Right lobe of liver (tissue), 6 donors: ENCODE data around the gene LRRC8E. TPM values are rescaled to one million over a fixed set of nuclear protein-coding genes. Genes with fewer than 3 reads are reported as not detected.

ENCODE experiments used
- ATAC-seq, 4 donors: fragments of 200-7000 bp; cut with Tn5 transposase; one replicate each; pipeline ENCODE4 v1.9.1; 2020; ENCODE audit warnings: mild to moderate bottlenecking in 4 of 4, moderate library complexity in 4 of 4
- DNase-seq, 3 donors: peaks; one replicate each; pipeline ENCODE4 v3.0.0-alpha.2; 2020
- H3K27ac ChIP-seq, 3 donors: fragments of 200-600 bp; one replicate each; pipeline ENCODE4 v1.8.0; 2022
- H3K27me3 ChIP-seq, 2 donors: fragments of 200-600 bp; one replicate each; pipeline ENCODE4 v1.8.0; 2022
- H3K36me3 ChIP-seq, 4 donors: fragments of 200-600 bp; sonication (generic) in 1 of 4; one replicate each; pipeline versions ENCODE4 v1.5.1 to v1.8.0; 2017 to 2022; ENCODE audit warnings: control low read depth in 1 of 4
- H3K4me1 ChIP-seq, 4 donors: fragments of 200-600 bp; sonication (generic) in 1 of 4; one replicate each; pipeline versions ENCODE4 v1.5.1 to v1.8.0; 2017 to 2022; ENCODE audit warnings: control low read depth in 1 of 4
- H3K4me3 ChIP-seq, 3 donors: fragments of 200-600 bp; one replicate each; pipeline ENCODE4 v1.8.0; 2022
- H3K9me3 ChIP-seq, 4 donors: fragments of 200-600 bp; sonication (generic) in 1 of 4; one replicate each; pipeline versions ENCODE4 v1.5.1 to v1.8.0; 2017 to 2022; ENCODE audit warnings: control low read depth in 1 of 4
- POLR2A ChIP-seq: fragments of 450-650 bp; IDR thresholded peaks from one replicate; pipeline ENCODE4 v1.6.1; 2017; ENCODE audit warnings: antibody characterized with exemption, mild to moderate bottlenecking
- WGBS: methylation state at CpG from one replicate; pipeline ENCODE4 v1.1.6; 2018; ENCODE audit warnings: low coverage, low lambda C conversion rate; ENCODE audit not compliant: insufficient coverage; ENCODE audit errors: missing lambda C conversion rate; 5-methylcytosine and 5-hydroxymethylcytosine counted together
- intact Hi-C, 2 donors: fragments of 100-400 bp; cut with DNase I; formaldehyde crosslinking; loops; one replicate each; pipeline versions ENCODE4 v1.11.2 to v1.14.1; 2022
- total RNA-seq, 6 experiments: library from RNA; depleted of rRNA in 2 of 6; stranded (reverse); fragments of >200 nt in 2 of 6; fragmentation: NEBNext Ultra II Directional in 3 of 6; extraction: Animal tissue kit (Norgen Biotek cat#: 25700) in 3 of 6; gene quantifications; one replicate each; pipeline versions ENCODE4 v1.1.0 to v1.2.4, GENCODE V29; 2016 to 2023
- TF ChIP-seq, protein P1 (sequence below), 4 donors: fragments of 200-600 bp in 3 of 4; fragments of 450-650 bp in 1 of 4; IDR thresholded peaks; one replicate each; pipeline versions ENCODE4 v1.5.1 to v1.8.0; 2016 to 2022; ENCODE audit warnings: antibody characterized with exemption in 4 of 4, mild to moderate bottlenecking in 2 of 4
- donor health status: DM: no; HTN: yes; CAD: no.
- donor health status: DM: no; HTN: no; CAD: no.
- donor health status: DM: no; HTN: no; CAD: no.
- donor health status: DM: no; HTN: yes; CAD: no.
- donor health status: DM: no; HTN: yes; CAD: no.

The LRRC8E gene
- total RNA-seq, 6 experiments from 2014 or later: 1.5 to 9.6 (median 3.5) TPM

DNA sequence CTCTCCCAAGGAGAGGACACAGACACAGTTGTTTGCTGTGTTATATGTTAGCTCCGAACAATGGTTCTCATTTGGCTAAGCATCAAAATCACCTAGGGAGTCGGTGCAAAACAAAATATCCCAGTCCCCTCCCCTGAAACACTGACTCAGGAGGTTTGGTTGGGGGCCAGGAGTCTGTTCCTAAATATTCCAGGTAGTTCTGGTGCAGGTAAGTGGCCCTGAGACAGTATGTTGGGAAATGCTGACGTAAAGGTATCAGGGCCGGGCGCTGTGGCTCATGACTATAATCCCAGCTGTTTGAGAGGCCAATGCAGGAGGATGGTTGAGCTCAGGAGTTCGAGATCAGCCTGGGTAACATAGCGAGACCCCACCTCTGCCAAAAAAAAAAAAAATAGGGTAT, 13.0 kb downstream of the LRRC8E start:
- Histone ChIP-seq H3K27me3 (no peaks in the 10 kb centered on the region), H3K36me3 (no peaks in the 10 kb centered on the region), H3K4me3 (no peak overlapping the region), H3K4me1 (peaks cover 0 to 31% (median 11%) of the 10 kb centered on the region in 4 donors), H3K9me3 (no peaks in the 10 kb centered on the region), H3K27ac (no peak overlapping the region)
- ATAC-seq (no peak), DNase-seq (no peak)
- WGBS: 96% methylated on average over 5 of the region's 7 CpGs
- TF ChIP-seq POLR2A: no peak
- TF ChIP-seq, protein P1, sequence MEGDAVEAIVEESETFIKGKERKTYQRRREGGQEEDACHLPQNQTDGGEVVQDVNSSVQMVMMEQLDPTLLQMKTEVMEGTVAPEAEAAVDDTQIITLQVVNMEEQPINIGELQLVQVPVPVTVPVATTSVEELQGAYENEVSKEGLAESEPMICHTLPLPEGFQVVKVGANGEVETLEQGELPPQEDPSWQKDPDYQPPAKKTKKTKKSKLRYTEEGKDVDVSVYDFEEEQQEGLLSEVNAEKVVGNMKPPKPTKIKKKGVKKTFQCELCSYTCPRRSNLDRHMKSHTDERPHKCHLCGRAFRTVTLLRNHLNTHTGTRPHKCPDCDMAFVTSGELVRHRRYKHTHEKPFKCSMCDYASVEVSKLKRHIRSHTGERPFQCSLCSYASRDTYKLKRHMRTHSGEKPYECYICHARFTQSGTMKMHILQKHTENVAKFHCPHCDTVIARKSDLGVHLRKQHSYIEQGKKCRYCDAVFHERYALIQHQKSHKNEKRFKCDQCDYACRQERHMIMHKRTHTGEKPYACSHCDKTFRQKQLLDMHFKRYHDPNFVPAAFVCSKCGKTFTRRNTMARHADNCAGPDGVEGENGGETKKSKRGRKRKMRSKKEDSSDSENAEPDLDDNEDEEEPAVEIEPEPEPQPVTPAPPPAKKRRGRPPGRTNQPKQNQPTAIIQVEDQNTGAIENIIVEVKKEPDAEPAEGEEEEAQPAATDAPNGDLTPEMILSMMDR (IDR thresholded peaks at IDR 0.05): no peak
- intact Hi-C loops: loop anchor here in 1 of 2 donors (10.0 kb wide), 1 partner anchor 47 kb away; no protein-coding TSS in a partner anchor

DNA sequence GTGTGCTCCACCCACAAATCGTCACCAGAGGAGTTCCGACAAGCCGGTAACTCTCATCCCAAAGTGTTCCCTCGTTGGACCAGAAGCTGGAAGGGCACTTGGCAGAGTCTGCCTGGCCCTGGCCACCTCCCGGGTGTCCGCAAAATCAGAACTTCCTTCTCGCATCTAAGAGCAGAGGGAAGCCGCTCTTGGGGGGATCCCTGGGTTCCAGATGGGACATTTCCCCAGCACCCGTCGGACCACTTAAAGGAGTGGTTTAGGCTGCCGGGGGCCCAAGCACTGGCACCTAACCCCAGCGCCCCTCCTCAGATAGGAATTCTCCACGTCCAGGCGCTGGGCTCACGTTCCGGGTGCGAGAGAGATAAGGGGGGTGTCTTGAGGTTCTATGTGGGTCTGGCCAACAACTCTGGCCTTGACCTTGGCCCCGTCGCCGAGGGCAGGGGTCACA, 14.5 kb downstream of the LRRC8E start:
- Histone ChIP-seq H3K9me3 (no peaks in the 10 kb centered on the region), H3K27ac (peak overlapping the region; percentile 62 to 83 (median 75))

DNA sequence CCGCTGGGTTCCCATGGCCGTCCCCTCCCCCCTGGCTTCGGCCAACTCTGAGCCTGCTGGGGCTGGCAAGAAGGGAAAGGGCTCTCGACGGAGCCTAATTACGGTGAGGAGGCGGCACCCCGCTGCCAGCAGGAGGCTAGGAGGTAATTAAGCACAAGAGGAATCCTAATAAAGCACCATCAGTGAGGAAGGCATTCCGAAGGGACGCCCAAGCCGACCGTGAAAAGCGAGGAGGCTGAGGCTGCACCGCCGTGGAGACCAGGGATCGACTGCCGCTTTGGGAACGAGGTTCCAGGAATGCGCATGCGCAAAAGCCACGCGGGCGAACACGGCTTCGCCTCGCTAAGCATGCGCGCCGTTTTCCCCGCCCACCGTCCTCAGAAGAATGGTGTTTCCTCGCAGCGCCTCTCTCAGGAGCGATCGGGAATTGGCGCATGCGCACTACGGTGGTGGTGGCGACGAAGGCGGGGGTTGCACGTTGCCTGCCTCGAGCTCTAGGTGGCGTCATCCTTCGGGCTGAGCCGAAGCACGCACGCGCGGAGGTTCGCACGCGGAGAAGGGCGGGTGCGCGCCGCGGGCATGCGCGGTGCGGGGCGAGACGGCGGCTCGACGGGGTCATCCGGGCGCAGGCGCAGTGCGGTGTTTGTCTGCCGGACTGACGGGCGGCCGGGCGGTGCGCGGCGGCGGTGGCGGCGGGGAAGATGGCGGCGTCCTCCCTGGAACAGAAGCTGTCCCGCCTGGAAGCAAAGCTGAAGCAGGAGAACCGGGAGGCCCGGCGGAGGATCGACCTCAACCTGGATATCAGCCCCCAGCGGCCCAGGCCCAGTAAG, 15.1 kb downstream of the LRRC8E start, which contains the start of gene MAP2K7:
MAP2K7 (plus strand) TSS at position 634 of the 830 bp plus-strand sequence; CDS start at position 702, 68 bp downstream.
- peak; percentile 100 for DNase-seq
- peak within 1 kb of the TSS; percentile 72 to 83 (median 82) for H3K4me3 ChIP-seq
- H3K27ac ChIP-seq: peak within 1 kb of the TSS; percentile 75 to 83 (median 75)
- ATAC-seq: peak; percentile 80 to 93 (median 86)
- no peaks in the 10 kb centered on the region for H3K36me3 ChIP-seq
- peaks cover 0 to 16% (median 4%) of the 10 kb centered on the region in 4 donors for H3K4me1 ChIP-seq
- WGBS: 0% methylated on average over 14 of the region's 89 CpGs
- no peaks in the 10 kb centered on the region for H3K27me3 ChIP-seq
- H3K9me3 ChIP-seq: no peaks in the 10 kb centered on the region
- peak; percentile 85 for TF ChIP-seq POLR2A
- TF ChIP-seq, protein P1 (IDR thresholded peaks at IDR 0.05): peak; percentile 23 to 78 (median 59)
- intact Hi-C loops: loop anchor here in 1 of 2 donors (10.0 kb wide), 1 partner anchor 49 kb away; no protein-coding TSS in a partner anchor

More for the DNA sequence above, 14.5 kb downstream of the LRRC8E start:
- intact Hi-C loops: loop anchor here in 1 of 2 donors (10.0 kb wide), 1 partner anchor 48 kb away; no protein-coding TSS in a partner anchor
- Histone ChIP-seq H3K36me3 (no peaks in the 10 kb centered on the region), H3K4me1 (peaks cover 0 to 20% (median 6%) of the 10 kb centered on the region in 4 donors), H3K27me3 (no peaks in the 10 kb centered on the region), H3K4me3 (peak overlapping the region; percentile 61 to 83 (median 82))
- TF ChIP-seq POLR2A: no peak
- TF ChIP-seq, protein P1 (IDR thresholded peaks at IDR 0.05): no peak
- peak; percentile 6 to 30 (median 15) for ATAC-seq
- whole genome bisulfite sequencing: 0% methylated on average over 4 of the region's 20 CpGs
- peak; percentile 41 to 72 (median 58) for DNase-seq

DNA sequence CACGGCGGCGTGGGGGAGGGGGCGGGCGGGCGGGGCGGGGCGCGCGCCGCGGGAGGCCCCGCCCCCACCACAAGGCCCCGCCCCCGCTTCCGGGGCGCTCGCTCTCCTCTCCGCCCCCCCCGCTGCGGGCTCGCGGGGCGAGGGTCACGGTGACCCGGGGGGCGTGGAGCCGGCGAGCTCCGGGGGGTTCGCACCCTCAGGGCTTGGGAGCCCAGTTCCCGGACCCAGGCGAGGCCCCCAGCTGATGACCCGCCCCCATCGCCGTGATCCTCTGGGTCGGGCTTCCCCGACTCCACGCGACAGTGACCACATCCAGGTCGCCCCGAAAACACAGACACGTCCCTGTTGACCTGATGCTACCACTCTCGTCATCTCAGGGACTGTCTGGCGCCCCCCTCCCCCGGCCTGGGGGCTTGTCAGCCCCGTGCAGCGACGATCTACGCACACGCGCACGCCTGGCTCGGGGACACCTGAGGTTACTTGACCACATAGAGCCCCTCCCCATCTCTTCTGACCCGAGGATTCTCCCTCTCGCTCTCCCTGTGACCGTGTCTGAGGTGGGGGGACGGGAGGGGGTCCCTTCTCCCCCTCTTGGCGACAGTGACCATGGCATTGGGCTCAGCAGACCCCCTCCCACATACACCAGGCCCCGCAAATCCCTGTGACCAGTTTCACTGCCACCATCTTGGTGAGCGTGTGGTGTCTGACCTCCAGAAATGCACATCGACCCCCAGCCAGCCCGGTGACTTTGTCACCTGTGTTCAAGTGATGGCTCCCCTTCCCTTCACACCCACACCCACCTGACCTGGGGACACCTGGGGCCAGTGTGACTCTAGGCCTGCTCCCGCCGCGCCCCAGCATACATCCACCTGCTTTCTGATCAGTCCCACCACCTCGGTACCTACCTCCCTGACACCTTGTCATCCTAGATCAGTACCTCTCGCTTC, 16.0 kb downstream of the LRRC8E start:
- WGBS: 24% methylated on average over 9 of the region's 68 CpGs
- Histone ChIP-seq H3K9me3 (no peaks in the 10 kb centered on the region), H3K36me3 (no peaks in the 10 kb centered on the region), H3K27me3 (no peaks in the 10 kb centered on the region), H3K27ac (peak overlapping the region; percentile 11 to 75 (median 73)), H3K4me1 (peaks cover 0 to 16% (median 4%) of the 10 kb centered on the region in 4 donors), H3K4me3 (peak overlapping the region; percentile 72 to 83 (median 82))
- DNase-seq (peak; percentile 68 to 79 (median 74)), ATAC-seq (peak; percentile 29 to 62 (median 42))
- intact Hi-C loops: loop anchor here (5.0 to 10.0 kb wide), 2 partner anchors 50 to 57 kb away; no protein-coding TSS in a partner anchor
- TF ChIP-seq, protein P1 (IDR thresholded peaks at IDR 0.05): no peak
- TF ChIP-seq POLR2A: no peak
